ACC112 (cell line): ENCODE results near the gene FBXL17.

Experiments
- H2AFZ ChIP-seq: fragments of 200-600 bp; sonication (generic); one replicate; pipeline ENCODE4 v1.6.0; 2017; ENCODE audit warnings: antibody characterized with exemption, low read length; ENCODE audit not compliant: unreplicated experiment
- H3K27ac ChIP-seq: fragments of 200-600 bp; sonication (generic); 2 replicates; pipeline ENCODE4 v1.5.1; 2014; ENCODE audit warnings: low read depth, mild to moderate bottlenecking, antibody characterized with exemption, low read length, moderate library complexity
- H3K27me3 ChIP-seq: fragments of 200-600 bp; sonication (generic); 2 replicates; pipeline ENCODE4 v1.6.1; 2014; ENCODE audit warnings: mild to moderate bottlenecking, antibody characterized with exemption, low read length, moderate library complexity, mixed read lengths; ENCODE audit not compliant: insufficient read depth
- H3K36me3 ChIP-seq: fragments of 200-600 bp; sonication (generic); 2 replicates; pipeline ENCODE4 v1.6.1; 2016; ENCODE audit warnings: mild to moderate bottlenecking, antibody characterized with exemption, low read length, moderate library complexity, mixed read lengths; ENCODE audit not compliant: insufficient read depth
- H3K4me1 ChIP-seq: fragments of 200-600 bp; sonication (generic); one replicate; pipeline ENCODE4 v1.6.1; 2016; ENCODE audit warnings: low read length, mixed read lengths; ENCODE audit not compliant: insufficient read depth, unreplicated experiment, control insufficient read depth
- H3K4me3 ChIP-seq: fragments of 200-600 bp; sonication (generic); 2 replicates; pipeline ENCODE4 v1.5.1; 2014; ENCODE audit warnings: mild to moderate bottlenecking, low read depth, low read length
- H3K79me2 ChIP-seq: fragments of 200-600 bp; sonication (generic); one replicate; pipeline ENCODE4 v1.6.0; 2016; ENCODE audit warnings: low read length; ENCODE audit not compliant: control insufficient read depth, unreplicated experiment, insufficient read depth

Gene FBXL17

GRCh38 chr5:108094800-108095199, 287.1 kb downstream of the FBXL17 start:
- H3K4me1 ChIP-seq: no peaks in the 10 kb centered on the region
- no peak overlapping the region for H2AFZ ChIP-seq
- no peaks in the 10 kb centered on the region for H3K27me3 ChIP-seq
- H3K36me3 ChIP-seq: no peaks in the 10 kb centered on the region
- H3K4me3 ChIP-seq: no peak overlapping the region
- H3K79me2 ChIP-seq: no peaks in the 10 kb centered on the region
- H3K27ac ChIP-seq: no peak overlapping the region

GRCh38 chr5:108093186-108093585, 288.7 kb downstream of the FBXL17 start:
- H2AFZ ChIP-seq: no peak overlapping the region
- no peaks in the 10 kb centered on the region for H3K79me2 ChIP-seq
- no peaks in the 10 kb centered on the region for H3K27me3 ChIP-seq
- no peak overlapping the region for H3K27ac ChIP-seq
- no peaks in the 10 kb centered on the region for H3K36me3 ChIP-seq
- H3K4me3 ChIP-seq: no peak overlapping the region
- H3K4me1 ChIP-seq: no peaks in the 10 kb centered on the region

GRCh38 chr5:108090946-108091345, 291.0 kb downstream of the FBXL17 start:
- H3K36me3 ChIP-seq: no peaks in the 10 kb centered on the region
- H3K27me3 ChIP-seq: no peaks in the 10 kb centered on the region
- no peaks in the 10 kb centered on the region for H3K79me2 ChIP-seq
- no peak overlapping the region for H3K27ac ChIP-seq
- H2AFZ ChIP-seq: no peak overlapping the region
- no peak overlapping the region for H3K4me3 ChIP-seq
- no peaks in the 10 kb centered on the region for H3K4me1 ChIP-seq

GRCh38 chr5:108084105-108084504, 297.8 kb downstream of the FBXL17 start:
- no peaks in the 10 kb centered on the region for H3K27me3 ChIP-seq
- H3K27ac ChIP-seq: no peak overlapping the region
- no peak overlapping the region for H2AFZ ChIP-seq
- no peaks in the 10 kb centered on the region for H3K4me1 ChIP-seq
- no peaks in the 10 kb centered on the region for H3K36me3 ChIP-seq
- no peaks in the 10 kb centered on the region for H3K79me2 ChIP-seq
- no peak overlapping the region for H3K4me3 ChIP-seq

- H2AFZ ChIP-seq: no peak overlapping the region
- no peaks in the 10 kb centered on the region for H3K27me3 ChIP-seq
- H3K79me2 ChIP-seq: no peaks in the 10 kb centered on the region
- H3K36me3 ChIP-seq: no peaks in the 10 kb centered on the region
- no peak overlapping the region for H3K27ac ChIP-seq
- H3K4me3 ChIP-seq: no peak overlapping the region
- H3K4me1 ChIP-seq: no peaks in the 10 kb centered on the region
Observed at GRCh38 chr5:108083232-108083631, 298.7 kb downstream of the FBXL17 start.

GRCh38 chr5:108081707-108082106, 300.2 kb downstream of the FBXL17 start:
- no peak overlapping the region for H2AFZ ChIP-seq
- H3K79me2 ChIP-seq: no peaks in the 10 kb centered on the region
- H3K36me3 ChIP-seq: no peaks in the 10 kb centered on the region
- no peaks in the 10 kb centered on the region for H3K27me3 ChIP-seq
- no peaks in the 10 kb centered on the region for H3K4me1 ChIP-seq
- H3K27ac ChIP-seq: no peak overlapping the region
- H3K4me3 ChIP-seq: no peak overlapping the region

- H3K27ac ChIP-seq: no peak overlapping the region
- no peaks in the 10 kb centered on the region for H3K79me2 ChIP-seq
- no peaks in the 10 kb centered on the region for H3K36me3 ChIP-seq
- H3K4me3 ChIP-seq: no peak overlapping the region
- no peak overlapping the region for H2AFZ ChIP-seq
- no peaks in the 10 kb centered on the region for H3K27me3 ChIP-seq
- no peaks in the 10 kb centered on the region for H3K4me1 ChIP-seq
Observed at GRCh38 chr5:108079753-108080152, 302.1 kb downstream of the FBXL17 start.

- Histone ChIP-seq H2AFZ (no peak overlapping the region), H3K79me2 (no peaks in the 10 kb centered on the region), H3K4me1 (no peaks in the 10 kb centered on the region), H3K27me3 (no peaks in the 10 kb centered on the region), H3K36me3 (no peaks in the 10 kb centered on the region), H3K27ac (no peak overlapping the region), H3K4me3 (no peak overlapping the region)
Observed at GRCh38 chr5:108078882-108079281, 303.0 kb downstream of the FBXL17 start.

- H3K4me3 ChIP-seq: no peak overlapping the region
- H3K36me3 ChIP-seq: no peaks in the 10 kb centered on the region
- no peak overlapping the region for H2AFZ ChIP-seq
- H3K79me2 ChIP-seq: no peaks in the 10 kb centered on the region
- no peaks in the 10 kb centered on the region for H3K27me3 ChIP-seq
- H3K27ac ChIP-seq: no peak overlapping the region
- no peaks in the 10 kb centered on the region for H3K4me1 ChIP-seq
Observed at GRCh38 chr5:108078345-108078744, 303.6 kb downstream of the FBXL17 start.

- no peaks in the 10 kb centered on the region for H3K79me2 ChIP-seq
- no peak overlapping the region for H3K4me3 ChIP-seq
- H3K27ac ChIP-seq: no peak overlapping the region
- H3K4me1 ChIP-seq: no peaks in the 10 kb centered on the region
- no peaks in the 10 kb centered on the region for H3K27me3 ChIP-seq
- no peaks in the 10 kb centered on the region for H3K36me3 ChIP-seq
- H2AFZ ChIP-seq: no peak overlapping the region
Observed at GRCh38 chr5:108074626-108075025, 307.3 kb downstream of the FBXL17 start.

GRCh38 chr5:108064302-108064701, 317.6 kb downstream of the FBXL17 start:
- Histone ChIP-seq H3K36me3 (no peaks in the 10 kb centered on the region), H3K4me3 (no peak overlapping the region), H3K27me3 (no peaks in the 10 kb centered on the region), H3K27ac (no peak overlapping the region), H2AFZ (no peak overlapping the region), H3K79me2 (no peaks in the 10 kb centered on the region), H3K4me1 (no peaks in the 10 kb centered on the region)
